ENCODE measurements around the gene METTL9.
"Not testable (repeated sequence)": the region's sequence is repeated elsewhere in the genome, so short reads cannot be mapped to it uniquely, and the experiment has no call there.

METTL9 gene

GRCh38 chr16:21663889-21664647 is 64.7 kb downstream of the METTL9 start, which contains the start of gene OTOA:
Gene OTOA, plus strand, starts transcription at chr16:21663968. Its CDS starts 14,547 bp downstream, at chr16:21678515.
- no peak for DNase-seq (ENCODE audit: low read depth)

- no peak for DNase-seq (ENCODE audit: low read depth)
Observed at GRCh38 chr16:21664801-21665492, 65.6 kb downstream of the METTL9 start.

DNA sequence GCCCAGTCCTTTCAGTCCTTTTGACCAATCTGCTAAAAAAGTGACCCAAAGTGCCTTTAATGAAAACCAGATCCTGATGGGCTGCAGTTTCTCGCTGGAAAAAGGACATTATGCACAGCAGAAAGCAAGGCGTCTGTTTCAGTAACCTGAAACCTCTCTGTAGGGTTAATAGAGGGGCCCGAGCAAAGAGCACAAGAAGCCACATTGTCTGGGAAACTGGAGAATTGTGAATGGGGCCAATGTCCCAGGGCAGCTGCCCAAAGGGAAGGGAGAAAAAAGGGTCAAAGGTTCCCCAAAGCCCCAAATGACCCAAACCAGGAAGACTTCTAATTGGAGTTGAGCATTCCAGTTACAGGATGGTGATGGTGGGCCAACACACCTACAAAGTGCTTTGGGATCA is 67.4 kb downstream of the METTL9 start:
- DNase-seq (ENCODE audit: low read depth) = no peak

GRCh38 chr16:21667575-21667974 is 68.2 kb downstream of the METTL9 start:
- no peak for DNase-seq (ENCODE audit: low read depth)

- DNase-seq (ENCODE audit: low read depth) = no peak
Observed at GRCh38 chr16:21673469-21673868, 74.1 kb downstream of the METTL9 start.

DNA sequence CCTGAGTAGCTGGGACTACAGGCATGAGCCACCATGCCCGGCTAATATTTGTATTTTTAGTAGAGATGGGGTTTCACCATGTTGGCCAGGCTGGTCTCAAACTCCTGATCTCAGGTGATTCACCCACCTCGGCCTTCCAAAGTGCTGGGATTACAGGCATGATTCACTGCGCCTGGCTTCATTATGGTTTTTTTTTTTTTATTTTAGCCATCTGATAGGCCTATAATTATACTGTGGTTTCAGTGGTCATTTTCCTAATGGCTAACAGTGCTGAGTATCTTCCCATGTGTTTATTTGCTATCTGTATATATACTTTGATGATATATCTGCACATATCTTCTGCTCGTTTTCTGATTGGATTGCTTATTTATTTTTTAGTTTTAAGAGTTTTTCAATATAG is 75.1 kb downstream of the METTL9 start:
- not testable (repeated sequence) for DNase-seq (ENCODE audit: low read depth)

GRCh38 chr16:21680714-21681113 is 81.3 kb downstream of the METTL9 start:
- not testable (repeated sequence) for DNase-seq (ENCODE audit: low read depth)

- DNase-seq (ENCODE audit: low read depth) = no peak
Observed at GRCh38 chr16:21683184-21683583, 83.8 kb downstream of the METTL9 start.

GRCh38 chr16:21684199-21684598 is 84.8 kb downstream of the METTL9 start:
- DNase-seq (ENCODE audit: low read depth) = no peak

GRCh38 chr16:21685034-21685455 is 85.7 kb downstream of the METTL9 start:
- DNase-seq (ENCODE audit: low read depth) = no peak

GRCh38 chr16:21689107-21689506 is 89.7 kb downstream of the METTL9 start:
- no peak for DNase-seq (ENCODE audit: low read depth)

GRCh38 chr16:21690967-21691366 is 91.6 kb downstream of the METTL9 start:
- not testable (repeated sequence) for DNase-seq (ENCODE audit: low read depth)

GRCh38 chr16:21694609-21695008 is 95.2 kb downstream of the METTL9 start:
- no peak for DNase-seq (ENCODE audit: low read depth)

- DNase-seq (ENCODE audit: low read depth) = no peak
Observed at GRCh38 chr16:21697032-21697431, 97.7 kb downstream of the METTL9 start.

GRCh38 chr16:21698169-21699032 is 99.0 kb downstream of the METTL9 start:
- no peak for DNase-seq (ENCODE audit: low read depth)

- DNase-seq (ENCODE audit: low read depth) = no peak
Observed at GRCh38 chr16:21701271-21701670, 101.9 kb downstream of the METTL9 start.

- DNase-seq (ENCODE audit: low read depth) = no peak
Observed at GRCh38 chr16:21702276-21702675, 102.9 kb downstream of the METTL9 start.

DNA sequence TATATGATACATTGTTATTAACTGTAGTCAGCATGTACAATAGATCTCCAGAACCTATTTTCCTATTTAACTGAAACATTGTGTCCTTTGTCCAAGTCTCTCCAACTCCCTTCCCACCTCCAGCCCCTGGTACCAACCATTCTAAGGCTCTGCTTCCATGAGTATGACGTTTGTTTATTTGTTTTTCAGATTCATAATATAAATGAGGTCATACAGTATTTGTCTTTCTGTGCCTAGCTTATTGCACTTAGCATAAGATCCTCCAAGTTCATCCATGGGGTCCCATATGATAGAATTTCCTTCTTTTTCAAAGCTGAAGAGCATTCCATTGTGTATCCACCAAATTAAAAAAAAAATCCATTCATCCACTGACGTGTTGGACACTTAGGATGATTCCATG is 103.8 kb downstream of the METTL9 start:
- DNase-seq (ENCODE audit: low read depth) = no peak

DNA sequence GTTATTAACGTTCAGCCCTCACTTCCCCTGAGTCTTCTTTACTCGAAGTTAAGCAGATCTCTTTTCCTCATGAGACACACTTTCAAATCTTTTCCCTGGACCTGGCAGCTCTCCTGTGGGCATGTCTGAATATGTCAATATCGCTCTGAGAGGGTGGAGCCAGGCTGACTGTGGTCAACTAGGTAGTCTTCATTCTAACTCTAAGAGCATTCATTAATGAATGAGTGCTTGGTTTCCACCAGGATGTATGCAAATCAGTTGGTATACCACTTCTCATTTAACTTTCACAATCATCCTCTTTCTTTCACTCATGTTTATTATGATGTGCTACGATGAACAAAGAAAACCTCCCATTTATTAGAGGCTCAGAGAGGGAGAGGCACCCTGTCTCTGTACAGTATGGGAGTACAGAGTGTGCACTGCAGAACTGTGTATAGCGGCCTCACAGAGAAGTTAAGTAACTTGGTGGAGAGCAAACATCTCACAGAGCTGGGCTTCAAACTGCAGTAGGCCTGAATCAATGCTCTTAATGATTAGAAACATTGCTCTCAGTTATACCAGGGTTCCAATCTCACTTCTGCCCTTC is 104.3 kb downstream of the METTL9 start:
- DNase-seq (ENCODE audit: low read depth) = no peak

- DNase-seq (ENCODE audit: low read depth) = no peak
Observed at GRCh38 chr16:21704266-21704665, 104.9 kb downstream of the METTL9 start.

DNA sequence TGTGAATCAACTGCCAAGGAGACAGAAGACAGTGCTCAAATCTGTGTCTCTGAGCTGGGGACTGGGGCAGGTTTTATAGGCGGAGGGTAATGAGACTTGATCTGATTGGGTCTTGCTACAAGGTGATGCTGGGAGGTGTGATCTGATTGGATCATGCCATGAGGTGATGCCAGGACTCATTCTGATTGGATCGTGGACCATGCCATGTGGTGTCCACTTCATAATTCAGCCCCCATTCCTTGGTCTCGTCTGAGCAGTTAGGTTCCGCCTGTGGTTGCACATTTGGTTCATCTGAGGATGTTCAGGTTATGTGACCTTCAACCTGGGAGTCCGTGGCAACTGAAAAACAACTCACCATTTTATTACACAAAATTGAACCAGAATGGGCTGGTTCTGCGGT is 105.4 kb downstream of the METTL9 start:
- no peak for DNase-seq (ENCODE audit: low read depth)

Measured in HS-5 (cell line).